CMK (cell line): Measurements from ENCODE around the gene SMTNL2.
"Not testable (repeated sequence)": the region's sequence is repeated elsewhere in the genome, so short reads cannot be mapped to it uniquely, and the experiment has no call there.

ENCODE experiments used
- DNase-seq: peaks from one replicate; pipeline ENCODE4 v3.0.0-alpha.2; 2010; ENCODE audit warnings: low read depth

SMTNL2 gene

GRCh38 chr17:4560421-4560820 is 23.9 kb upstream of the SMTNL2 start, which contains the start of gene GGT6:
Gene GGT6, minus strand, starts transcription at chr17:4560577. Its CDS starts 56 bp downstream, at chr17:4560521.
- DNase-seq, result no peak

DNA sequence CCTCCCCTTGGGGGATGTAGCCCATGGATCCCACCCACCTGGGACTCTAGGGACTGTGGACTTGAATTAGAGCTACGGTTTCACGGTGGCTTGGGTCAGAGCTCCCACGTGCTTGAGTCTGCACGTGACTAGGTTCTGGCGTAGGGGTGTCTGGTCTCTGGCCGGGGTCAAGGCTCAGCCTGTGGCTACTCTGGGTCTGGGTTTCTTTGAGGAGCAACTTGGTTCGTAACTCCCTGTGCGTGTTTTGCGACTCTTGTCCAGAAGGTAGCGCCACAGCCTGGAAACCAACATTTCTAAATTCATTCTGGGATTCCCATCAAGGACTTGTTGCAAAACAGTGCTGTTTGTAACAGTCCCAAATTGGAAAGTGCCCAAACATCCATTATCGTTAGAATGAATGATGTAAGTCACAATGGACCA is 23.5 kb upstream of the SMTNL2 start:
- DNase-seq, result no peak

- DNase-seq, result no peak
These were observed 22.0 kb upstream of the SMTNL2 start for GRCh38 chr17:4562015-4562969.

DNA sequence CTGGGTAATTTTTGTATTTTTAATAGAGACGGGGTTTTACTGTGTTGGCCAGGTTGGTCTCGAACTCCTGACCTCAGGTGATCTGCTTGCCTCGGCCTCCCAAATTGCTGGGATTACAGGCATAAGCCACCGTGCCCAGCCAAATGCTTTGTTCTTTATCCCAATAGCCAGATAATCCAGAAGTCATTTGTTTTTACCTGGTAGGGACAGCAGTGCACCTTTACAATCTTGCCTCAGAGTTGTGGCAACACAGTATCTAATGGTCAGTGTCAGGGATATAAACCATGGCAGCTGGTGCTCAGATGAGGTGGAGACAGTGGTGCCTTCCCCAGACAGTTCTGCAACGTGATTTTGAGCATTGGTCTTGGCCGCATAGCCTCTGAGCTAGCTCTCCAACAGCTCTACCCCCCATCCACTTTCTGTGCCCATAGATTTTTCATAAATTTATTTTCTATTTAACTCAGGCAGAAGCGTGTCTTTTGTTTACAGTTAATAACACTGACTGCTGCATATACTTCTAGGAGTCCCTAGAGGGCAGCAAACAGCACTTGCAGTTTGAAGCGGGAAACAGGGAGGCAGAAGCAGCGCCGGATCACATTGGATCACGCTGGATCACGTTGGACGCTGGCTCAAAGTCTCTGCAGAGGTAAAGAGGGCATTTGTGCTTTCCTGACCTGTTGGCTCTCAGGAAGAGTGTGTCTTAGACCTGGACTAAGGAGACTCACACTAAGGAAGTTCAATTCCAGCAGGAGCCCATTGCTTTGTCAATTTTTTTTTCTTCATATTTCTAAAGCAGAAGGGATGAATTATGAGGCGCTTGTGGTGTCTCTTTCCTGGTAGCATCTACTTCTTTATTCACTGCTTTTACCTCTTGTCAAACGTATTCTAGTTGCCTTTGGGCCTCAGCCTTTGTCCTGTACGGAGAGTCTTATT is 18.9 kb upstream of the SMTNL2 start:
- DNase-seq, result no peak

- DNase-seq, result no peak
These were observed 17.5 kb upstream of the SMTNL2 start for GRCh38 chr17:4566785-4567184.

DNA sequence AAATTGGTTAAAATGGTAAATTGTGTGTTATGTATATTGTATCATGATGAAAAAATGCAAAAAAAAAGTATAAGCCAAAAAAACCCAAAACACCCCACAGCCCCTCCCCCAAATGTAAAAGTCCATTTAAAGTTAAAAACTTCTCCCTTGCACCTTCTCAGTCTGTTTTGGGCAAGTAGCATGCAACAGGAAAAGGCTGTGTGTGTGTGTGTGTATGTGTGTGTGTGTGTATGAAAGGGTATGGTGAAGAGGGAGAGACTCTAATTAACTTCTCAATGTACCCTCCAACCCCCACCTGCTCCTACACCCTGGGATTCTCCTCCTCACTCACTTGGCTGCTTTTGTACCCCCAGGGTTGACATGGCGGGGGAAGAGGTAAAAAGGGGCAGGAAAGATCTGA is 14.7 kb upstream of the SMTNL2 start:
- DNase-seq, result no peak

- no peak for DNase-seq
These were observed 12.2 kb upstream of the SMTNL2 start for GRCh38 chr17:4572131-4572530.

DNA sequence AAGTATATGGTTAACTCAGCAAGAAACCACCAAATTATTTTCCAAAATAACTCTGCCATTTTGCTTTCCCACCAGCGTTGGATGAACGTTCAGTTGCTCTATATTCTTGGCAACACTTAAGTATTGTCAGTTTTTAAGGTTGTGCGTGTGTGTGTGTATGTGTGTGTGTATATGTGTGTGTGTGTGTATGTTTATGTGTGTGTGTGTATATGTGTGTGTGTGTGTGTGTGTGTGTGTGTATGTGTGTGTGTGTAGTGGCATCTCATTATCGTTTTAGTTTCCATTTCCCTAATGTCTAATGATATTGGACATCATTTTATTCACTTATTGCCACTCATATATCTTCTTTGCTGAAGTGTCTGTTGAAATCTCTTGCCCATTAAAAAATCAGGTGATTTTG is 11.2 kb upstream of the SMTNL2 start:
- no peak for DNase-seq

GRCh38 chr17:4573669-4574068 is 10.7 kb upstream of the SMTNL2 start:
- no peak for DNase-seq

DNA sequence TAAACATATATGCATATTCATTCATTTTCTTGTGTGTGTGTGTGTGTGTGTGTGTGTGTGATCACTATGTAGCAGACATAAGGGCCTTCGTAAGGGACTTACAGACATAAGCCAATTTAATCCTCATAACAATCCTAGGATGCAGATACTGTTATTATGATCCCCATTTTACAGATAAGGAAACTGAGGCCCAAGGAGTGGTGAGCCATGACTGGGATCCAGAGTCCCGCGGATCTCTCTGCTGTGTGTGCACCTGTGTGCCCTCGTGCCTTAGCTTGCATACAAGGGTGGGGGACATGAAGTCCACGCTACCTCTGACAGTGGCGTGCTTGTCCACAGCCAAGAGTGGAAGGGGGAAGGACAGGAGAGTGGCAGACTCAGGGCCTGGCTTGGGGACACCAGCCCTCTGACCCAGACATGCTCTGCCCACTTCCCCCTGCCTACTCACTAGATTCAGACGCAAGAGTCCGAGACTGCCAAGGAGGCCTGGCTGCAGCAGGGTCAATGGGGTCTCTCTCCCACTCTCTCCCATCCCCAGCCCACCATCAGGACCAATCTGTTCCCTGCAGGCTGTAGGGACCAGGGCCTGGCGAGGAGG is 9.8 kb upstream of the SMTNL2 start:
- DNase-seq, result no peak

- DNase-seq, result no peak
These were observed 8.2 kb upstream of the SMTNL2 start for GRCh38 chr17:4576161-4576558.

GRCh38 chr17:4576729-4577322 is 7.5 kb upstream of the SMTNL2 start:
- no peak for DNase-seq

DNA sequence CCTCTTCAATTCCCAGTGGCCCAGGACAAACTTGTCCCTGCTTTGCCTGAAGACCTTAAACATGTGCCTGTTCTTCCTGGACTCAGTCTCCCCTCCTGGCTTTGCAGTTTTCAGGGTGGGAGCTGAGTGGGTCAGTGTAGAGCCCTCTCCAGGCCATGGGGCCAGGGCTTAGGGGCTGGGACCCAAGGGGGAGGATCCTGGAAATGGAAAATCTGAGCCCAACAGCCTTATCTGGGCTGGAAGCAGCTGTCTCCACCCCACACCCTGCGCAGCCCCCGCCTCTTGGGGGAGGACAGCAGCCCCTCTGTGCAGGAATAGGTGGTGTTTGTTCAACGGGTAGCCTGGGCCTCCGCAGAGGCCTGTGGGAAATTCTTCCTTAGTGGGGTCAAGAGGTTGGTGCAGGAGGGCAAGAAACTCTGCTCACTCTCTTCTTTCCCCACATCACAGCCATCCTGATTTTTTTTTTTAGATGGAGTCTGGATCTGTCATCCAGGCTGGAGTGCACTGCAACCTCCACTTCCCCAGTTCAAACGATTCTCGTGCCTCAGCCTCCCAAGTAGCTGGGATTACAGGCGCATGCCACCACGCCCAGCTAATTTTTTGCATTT is 6.8 kb upstream of the SMTNL2 start:
- DNase-seq, result no peak

- not testable (repeated sequence) for DNase-seq
These were observed 6.0 kb upstream of the SMTNL2 start for GRCh38 chr17:4578349-4578748.

- DNase-seq, result no peak
These were observed 4.7 kb upstream of the SMTNL2 start for GRCh38 chr17:4579678-4580077.

- no peak for DNase-seq
These were observed 4.0 kb upstream of the SMTNL2 start for GRCh38 chr17:4580291-4580690.

DNA sequence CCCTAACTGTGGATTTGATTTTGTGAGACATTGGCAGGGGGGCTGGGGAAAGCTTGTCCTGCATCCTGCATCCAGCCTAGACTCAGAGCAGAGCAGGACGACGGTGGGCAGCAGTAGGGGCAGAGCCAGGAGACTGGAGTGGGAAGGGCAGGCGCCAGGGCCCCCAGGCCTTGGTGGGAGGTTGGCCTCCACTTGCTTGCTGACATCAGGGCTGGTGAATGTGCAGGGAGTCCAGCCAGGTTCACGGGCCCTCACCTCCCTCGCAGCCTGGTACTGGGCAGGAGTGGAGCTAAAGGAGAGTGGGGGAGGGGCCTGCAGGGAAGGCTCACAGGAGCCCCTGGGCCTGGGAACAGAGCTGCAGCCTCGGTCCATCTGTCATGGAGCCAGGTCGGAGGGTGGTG is 2.2 kb upstream of the SMTNL2 start:
- no peak for DNase-seq

GRCh38 chr17:4582691-4583090 is 1.6 kb upstream of the SMTNL2 start:
- no peak for DNase-seq

GRCh38 chr17:4583206-4583605 is 1.1 kb upstream of the SMTNL2 start:
- no peak for DNase-seq

GRCh38 chr17:4583782-4584100 is 588 bp upstream of the SMTNL2 start:
- DNase-seq, result no peak

DNA sequence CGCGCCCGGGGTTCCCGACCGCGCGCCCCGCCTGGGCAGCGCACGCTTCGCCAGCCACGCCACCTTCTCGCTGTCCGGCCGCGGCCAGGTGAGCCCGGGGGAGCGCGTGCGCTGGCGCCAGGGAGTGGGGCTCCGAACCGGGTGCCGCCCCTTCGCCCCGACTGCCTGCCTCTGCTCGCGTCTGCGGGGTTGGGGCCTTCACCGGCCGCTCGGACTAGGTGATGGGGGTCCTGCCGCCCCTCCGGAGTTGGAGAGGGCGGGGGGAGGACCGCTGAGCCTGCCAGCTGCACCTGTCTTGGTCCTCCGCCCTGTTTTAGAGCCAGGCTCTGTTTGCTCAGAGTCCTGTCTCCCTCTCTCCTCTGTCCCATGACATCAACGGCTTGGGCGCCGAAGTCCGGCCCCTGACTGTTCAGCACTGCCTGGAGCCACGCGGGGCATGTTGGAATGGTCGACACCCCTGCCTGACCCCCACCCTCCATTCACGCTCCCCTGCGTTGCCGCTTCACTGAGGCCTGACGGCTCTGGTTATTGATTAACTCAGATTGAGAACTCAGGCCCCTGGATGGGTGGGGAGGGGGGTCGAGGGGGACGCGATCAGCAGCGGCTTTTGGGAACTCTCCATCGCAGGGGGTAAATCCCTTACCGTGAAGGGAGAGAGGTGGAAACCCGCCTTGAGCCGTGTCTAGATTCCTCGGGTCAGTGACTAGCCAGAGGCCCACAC is 748 bp downstream of the SMTNL2 start:
- DNase-seq, result no peak
